GM21619 (cell line): ENCODE data around the gene ITPRIPL2.

Source experiments
- ATAC-seq: cut with Tn5 transposase; IDR thresholded peaks from one replicate; pipeline ENCODE4 v1.9.1; 2021; ENCODE audit not compliant: unreplicated experiment

ITPRIPL2 gene

GRCh38 chr16:19118938-19119431 lies 5.2 kb downstream of the ITPRIPL2 start:
- ATAC-seq = no peak

GRCh38 chr16:19119564-19119963 lies 5.8 kb downstream of the ITPRIPL2 start:
- ATAC-seq = no peak

- no peak for ATAC-seq
Measured at GRCh38 chr16:19123535-19124178, 9.9 kb downstream of the ITPRIPL2 start.

- no peak for ATAC-seq
Measured at GRCh38 chr16:19126300-19126699, 12.5 kb downstream of the ITPRIPL2 start.

- no peak for ATAC-seq
Measured at GRCh38 chr16:19127205-19127604, 13.4 kb downstream of the ITPRIPL2 start.

- no peak for ATAC-seq
Measured at GRCh38 chr16:19127674-19128131, 13.9 kb downstream of the ITPRIPL2 start.

- no peak for ATAC-seq
Measured at GRCh38 chr16:19128454-19129200, 14.9 kb downstream of the ITPRIPL2 start.

GRCh38 chr16:19130385-19130784 lies 16.6 kb downstream of the ITPRIPL2 start:
- no peak for ATAC-seq

GRCh38 chr16:19130852-19131824 lies 17.4 kb downstream of the ITPRIPL2 start:
- ATAC-seq = no peak

GRCh38 chr16:19131825-19132218 lies 18.1 kb downstream of the ITPRIPL2 start:
- ATAC-seq = no peak

- ATAC-seq = no peak
Measured at GRCh38 chr16:19132255-19132654, 18.5 kb downstream of the ITPRIPL2 start.

GRCh38 chr16:19132898-19133297 lies 19.1 kb downstream of the ITPRIPL2 start:
- ATAC-seq = no peak

GRCh38 chr16:19133600-19133999 lies 19.8 kb downstream of the ITPRIPL2 start:
- ATAC-seq = no peak

GRCh38 chr16:19135201-19135842 lies 21.6 kb downstream of the ITPRIPL2 start:
- no peak for ATAC-seq

- ATAC-seq = no peak
Measured at GRCh38 chr16:19135896-19136438, 22.2 kb downstream of the ITPRIPL2 start.

GRCh38 chr16:19136549-19137196 lies 22.9 kb downstream of the ITPRIPL2 start:
- ATAC-seq = no peak

- no peak for ATAC-seq
Measured at GRCh38 chr16:19137201-19138128, 23.7 kb downstream of the ITPRIPL2 start.

GRCh38 chr16:19138601-19139000 lies 24.8 kb downstream of the ITPRIPL2 start:
- no peak for ATAC-seq
